GM18868 (cell line): Measurements from ENCODE around the gene CLCNKB.
"Not testable (repeated sequence)": the region's sequence is repeated elsewhere in the genome, so short reads cannot be mapped to it uniquely, and the experiment has no call there.

Experiments used
- ATAC-seq: cut with Tn5 transposase; IDR thresholded peaks from one replicate; pipeline ENCODE4 v1.9.1; 2021; ENCODE audit warnings: mild to moderate bottlenecking, moderate library complexity; ENCODE audit not compliant: unreplicated experiment

The CLCNKB gene

DNA sequence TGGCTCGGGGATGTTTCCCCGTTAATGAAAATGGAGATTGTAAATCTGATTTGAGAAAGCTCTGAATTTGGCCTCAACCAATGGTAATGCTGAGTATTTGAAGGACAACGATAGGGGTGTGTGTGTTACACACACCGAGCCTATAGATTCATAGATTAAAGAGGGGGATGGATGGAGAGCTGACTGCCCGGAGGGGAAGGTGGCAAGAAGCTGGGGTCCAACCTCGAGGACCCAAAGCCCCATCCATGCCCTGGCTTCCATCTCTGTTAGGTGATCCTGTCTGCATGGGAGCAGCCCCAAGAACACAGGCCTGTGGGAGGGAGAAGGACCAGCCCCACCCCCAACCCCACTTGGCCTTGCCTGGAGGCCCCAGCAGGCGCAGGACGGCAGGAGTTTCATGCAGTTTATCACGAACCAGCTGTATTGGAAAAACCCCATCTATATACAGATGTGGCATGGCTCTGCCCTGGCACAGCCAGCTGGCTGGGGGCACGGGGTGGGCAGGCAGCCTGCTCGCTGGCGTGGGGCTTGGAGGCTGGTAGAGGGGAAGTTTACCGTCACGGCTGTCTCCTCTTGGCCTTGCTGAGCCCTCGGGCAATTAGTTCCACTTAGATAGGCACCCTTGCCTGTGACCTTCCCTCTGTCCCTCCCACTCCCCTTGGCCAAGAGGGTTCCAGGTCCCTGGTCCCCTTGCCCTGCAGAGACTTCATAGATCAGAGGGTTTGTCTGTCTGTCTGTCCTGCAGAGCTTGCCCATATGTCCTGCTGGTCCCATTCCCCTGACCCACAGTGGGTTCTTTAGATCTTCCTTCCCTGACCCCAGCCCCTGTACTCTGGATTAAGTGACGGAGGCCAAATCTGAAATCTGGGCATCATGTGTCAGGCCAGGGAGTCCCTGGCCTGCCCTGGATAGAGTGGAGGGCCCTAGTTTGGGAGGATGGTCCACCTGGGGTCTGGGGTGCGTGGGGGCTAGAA is 28.8 kb upstream of the CLCNKB start:
- peak; percentile 41 for ATAC-seq

DNA sequence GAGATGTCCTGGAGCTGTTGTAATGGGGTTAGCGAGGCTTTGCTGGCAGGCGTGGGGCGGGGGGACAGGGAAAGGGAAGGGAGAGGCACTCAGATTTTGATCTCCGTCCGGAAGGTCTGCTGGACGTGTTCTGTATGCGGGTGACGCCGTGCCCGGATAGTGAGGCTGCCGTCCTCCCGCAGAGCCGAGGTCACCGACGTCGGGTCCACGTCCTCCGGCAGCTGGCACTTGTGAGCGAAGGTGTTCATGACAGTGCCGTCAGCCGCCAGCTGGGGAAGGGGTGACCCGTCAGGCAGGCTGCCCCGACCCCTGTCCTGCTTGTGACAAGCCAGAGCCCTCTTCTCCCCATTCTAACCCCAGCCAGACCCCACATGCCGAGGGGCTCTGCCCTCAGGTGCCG is 28.1 kb upstream of the CLCNKB start:
- ATAC-seq, result no peak

DNA sequence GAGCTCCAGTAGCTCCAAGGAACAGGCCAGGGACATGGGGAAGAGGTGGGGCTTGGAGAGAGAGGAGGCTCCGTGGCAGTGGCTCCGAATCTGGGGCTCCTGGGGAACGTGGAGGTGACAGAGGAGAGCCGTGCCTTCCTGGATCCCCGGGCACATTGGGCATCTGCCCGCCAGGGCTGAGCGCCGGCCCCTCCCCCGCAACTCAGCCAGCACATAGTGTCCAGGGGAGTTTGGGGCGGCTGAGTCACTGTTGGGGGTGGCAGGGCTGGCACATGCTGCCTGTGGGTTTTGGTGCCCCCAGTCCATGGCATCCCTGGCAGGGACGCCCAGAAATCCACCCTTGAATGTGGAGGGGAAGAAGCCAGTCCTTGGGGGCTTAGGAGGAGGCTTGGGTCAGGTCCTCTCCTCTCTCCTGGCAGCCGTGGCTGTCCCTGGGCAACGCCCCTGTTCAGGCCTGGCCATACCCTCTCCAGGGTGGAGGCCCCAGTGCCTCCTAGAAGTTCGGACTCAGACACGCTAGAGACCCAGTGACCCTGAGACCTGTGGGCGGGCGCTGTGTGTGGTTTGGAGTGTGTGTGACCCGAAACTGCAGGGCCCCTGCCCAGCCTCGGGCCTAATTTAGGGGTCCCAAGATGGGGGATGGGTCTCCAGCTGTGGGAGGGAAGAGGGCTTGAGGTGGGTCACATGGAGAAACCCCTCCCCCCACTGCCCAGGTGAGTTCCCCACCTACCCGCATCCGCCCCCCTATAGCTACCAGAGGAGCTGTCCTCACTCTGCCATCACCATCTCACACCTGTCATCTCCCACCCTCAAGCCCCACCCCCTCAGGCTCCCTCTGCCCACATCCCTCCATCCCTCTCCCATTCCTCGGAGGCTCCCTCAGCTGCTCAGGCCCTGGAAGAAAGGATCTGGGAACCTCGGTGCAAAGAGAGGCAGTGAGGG is 27.4 kb upstream of the CLCNKB start:
- ATAC-seq, result no peak

DNA sequence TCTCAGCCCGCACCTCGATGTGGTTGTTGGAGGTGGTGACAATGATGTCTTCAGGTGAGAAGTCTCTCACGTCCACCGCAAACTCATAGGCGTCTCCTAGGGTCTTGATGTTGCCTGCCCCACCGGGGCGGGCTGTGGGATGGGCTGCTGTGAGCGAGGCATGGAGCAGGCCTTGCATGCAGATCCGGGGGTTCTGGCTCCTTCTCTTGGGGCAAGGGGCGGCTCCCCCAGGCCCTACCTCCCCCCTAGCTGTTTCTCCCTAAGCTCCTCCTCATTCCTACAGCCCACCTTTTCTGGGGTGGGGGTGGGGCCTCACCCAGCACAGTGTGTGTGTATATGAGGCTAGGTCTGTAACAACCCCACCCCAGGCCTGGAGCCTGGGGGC is 26.5 kb upstream of the CLCNKB start:
- ATAC-seq, result no peak

DNA sequence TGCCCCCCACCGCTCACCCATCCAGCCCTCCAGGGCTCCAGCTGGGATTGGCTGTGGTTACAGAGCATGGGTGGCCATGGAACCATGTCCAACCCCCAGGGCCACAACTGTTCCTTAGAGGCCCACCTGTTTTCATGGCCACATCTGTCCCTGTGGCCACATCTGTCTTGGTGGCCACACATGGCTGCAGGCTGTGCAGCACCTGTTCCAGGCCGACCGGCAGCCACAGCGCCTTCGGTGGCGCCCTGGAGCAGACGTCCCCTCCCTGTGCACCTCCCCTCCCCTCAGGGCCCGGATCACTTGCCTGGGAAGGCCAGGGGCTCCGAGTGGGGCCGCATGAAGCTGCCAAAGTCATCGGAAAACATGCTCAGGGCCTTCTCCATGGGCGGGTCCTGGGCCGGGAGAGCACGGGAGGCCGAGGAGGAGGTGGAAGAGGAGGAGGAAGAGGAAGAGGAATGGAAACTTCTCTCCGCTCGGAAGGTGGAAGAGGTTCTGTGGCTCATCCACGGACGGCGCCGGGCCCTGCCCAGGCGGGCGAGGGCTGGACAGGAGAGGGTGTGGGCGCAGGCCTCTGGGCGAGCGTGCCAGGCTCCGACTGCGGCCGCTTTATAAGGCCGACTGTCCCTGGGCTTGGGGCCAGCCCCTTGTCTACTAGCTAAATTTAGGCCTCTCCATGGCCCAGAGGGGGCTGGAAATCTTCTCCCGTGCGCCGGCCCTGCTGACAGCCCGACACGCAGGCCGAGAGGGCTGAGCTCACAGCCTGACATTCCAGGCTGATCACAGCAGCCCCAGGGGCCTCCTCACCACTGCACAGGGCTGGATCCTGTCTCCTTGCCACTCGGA is 25.9 kb upstream of the CLCNKB start, which contains the start of gene HSPB7:
Gene HSPB7, minus strand, starts transcription at position 583 of the 843 bp plus-strand sequence. Its CDS starts 80 bp downstream, at position 503.
- no peak for ATAC-seq

DNA sequence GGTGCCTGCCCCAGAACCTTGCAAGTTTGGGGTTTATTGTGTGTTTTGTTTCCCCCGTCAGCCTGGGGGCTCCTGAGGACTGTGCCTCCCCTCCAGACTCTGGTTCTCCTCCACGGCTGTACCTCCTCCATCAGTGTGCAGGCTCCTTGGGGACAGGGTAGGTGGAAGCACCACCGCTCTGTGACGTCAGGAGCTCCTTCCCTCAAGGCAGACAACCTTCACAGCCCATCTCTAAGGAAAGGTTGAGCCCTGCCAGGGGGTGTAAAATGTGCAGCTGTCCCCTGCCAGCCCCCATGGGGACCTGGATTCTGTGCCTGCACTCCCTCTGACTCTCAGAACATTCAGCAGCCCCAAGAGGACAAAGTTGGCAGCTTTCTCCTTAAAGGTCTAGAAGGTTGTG is 25.3 kb upstream of the CLCNKB start:
- ATAC-seq, result no peak

DNA sequence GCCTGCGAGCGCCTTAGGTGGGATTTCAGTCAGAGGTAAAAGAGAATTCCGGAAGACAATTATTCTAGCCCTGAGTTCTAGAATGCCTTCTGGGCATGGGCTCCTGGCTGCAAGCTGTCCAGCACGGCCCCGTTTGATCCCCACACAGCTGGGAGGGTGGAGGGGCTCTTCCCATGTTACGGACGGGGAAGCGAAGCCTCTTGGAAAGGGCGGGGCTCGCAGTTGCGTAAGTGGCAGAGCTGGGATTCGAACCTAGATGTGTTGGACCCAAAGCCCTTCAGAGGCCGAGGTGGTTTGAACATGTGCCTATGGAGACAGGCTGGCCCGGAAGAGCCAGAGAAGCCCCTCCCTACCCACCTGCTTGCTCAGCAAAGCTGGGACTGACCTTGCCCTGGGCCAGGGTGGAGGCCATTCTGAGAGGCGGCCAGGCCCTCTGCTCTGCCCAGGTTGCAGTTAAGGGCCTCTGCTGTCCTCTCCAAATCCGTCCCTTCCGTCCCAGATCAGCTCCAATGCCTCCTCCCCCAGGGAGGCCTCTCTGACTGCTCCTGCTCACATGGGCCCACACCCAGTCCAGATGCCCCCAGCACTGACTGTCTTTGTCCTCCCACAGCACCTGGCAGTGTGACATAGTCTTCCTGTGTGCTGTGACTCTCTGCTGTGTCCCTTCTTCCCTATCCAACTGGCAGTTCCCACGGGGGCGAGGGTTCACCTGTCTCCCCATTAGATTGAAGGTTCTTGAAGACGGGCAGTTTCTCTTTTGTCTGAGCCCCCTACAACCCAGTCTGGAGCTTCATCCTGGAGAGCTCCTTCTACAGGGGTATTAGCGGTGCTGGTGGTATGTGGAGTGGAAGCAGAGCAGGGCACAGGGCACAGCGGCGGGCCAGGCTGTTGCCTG is 24.6 kb upstream of the CLCNKB start:
- no peak for ATAC-seq

DNA sequence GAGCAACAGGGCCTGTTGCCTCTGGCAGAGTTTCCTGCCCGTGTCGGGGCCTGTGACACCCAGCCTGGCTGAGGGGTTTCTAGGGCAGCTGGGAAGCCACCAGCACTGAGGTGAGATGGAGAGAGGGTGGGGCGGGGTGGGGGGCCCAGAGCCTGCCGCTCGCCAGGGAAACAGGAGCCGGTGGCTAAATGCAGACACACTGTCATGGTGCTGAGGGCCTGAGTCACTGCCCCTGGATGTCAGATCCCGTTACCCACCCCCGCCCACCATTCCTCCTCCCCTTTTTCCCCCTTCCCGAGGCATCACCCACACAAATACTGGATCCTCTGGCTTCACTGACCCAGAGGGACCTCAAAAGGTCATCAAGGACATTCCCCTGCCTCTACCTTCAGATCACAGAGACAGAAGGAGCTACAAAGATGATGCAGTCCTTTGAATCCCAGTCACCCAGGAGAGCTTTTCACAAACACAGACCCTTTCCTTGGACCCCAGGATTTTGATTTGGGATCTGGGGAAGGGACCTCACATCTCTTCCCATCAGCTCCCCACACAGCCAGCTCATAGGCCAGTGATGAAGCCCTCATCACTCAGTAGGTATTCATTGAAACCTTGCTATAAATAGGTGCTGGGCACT is 23.8 kb upstream of the CLCNKB start:
- no peak for ATAC-seq

DNA sequence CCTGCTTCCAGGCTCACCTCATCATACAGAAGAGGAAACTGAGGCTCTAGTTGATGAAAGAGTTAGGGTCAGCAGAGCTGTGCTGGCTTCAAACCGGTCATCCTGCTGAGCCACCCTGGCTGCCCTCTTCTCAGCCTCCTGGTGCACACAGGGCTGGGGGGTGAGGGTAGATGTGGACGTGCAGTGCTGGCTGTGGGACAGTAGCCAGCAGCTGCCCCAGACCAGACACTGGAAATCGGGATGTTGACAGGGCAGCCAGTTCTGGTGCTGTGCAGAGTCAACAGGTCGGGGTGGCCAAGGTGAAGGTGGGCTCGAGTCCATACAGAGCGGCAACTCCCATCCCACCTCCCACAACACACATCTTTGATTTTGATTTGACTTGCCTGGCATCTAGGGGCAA is 23.3 kb upstream of the CLCNKB start:
- ATAC-seq, result no peak

DNA sequence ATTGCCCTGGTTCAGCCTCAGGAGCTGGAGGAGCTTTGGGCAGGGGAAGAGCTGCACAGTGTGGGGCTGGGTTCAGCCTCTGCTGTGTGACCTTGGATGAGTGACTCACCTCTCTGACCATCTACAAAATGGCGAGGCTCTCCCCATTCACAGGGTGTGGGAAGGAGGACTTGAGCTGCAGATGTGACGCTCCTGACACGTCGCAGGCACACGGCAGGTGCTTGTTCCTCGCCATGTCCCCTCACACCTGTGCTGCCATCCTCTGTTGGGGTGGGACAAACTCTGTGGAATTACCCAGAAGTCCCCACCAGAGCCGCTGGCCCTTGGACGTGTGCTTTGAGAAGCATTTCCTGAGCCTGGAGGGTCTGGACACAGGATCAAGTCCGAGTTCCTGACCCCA is 22.7 kb upstream of the CLCNKB start:
- ATAC-seq, result not testable (repeated sequence)

DNA sequence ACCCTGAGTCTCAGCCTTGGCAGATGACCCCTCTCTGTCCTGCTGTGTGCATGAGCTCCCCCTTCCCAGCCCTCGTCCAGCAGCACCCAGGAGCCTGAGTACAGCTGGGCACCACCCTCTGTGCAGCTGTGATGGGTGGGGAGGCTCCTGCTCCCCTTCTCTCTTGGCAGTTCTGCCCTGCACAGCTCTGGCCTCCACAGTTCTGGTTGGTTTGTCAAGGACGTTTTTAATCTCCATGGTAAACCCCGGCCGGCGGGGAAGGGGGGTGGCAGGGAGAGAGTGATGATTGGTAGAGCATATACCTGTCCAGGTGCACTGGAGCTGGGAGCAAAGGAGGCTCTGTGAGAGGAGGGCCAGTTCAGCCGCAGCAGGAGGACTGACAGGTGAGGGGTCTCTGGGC is 21.9 kb upstream of the CLCNKB start, which contains the start of gene CLCNKA:
Gene CLCNKA, plus strand, starts transcription at position 356 of the 400 bp plus-strand sequence. CDS start 584 bp downstream, outside the sequence.
- no peak for ATAC-seq

DNA sequence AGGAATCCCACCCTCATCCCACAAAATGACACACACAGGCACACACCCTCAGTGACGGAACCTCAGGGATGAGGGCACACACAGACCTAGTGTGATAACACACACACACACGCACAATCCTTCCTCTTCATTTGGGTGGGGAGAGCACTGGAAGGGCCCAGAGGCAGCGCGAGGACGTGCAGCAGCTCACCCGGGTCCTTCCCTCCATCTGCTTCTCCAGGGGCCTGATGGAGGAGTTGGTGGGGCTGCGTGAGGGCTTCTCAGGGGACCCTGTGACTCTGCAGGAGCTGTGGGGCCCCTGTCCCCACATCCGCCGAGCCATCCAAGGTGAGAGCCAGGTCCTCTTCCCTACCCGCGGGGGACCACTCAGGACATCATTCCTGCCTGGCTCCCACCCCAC is 21.2 kb upstream of the CLCNKB start:
- no peak for ATAC-seq

DNA sequence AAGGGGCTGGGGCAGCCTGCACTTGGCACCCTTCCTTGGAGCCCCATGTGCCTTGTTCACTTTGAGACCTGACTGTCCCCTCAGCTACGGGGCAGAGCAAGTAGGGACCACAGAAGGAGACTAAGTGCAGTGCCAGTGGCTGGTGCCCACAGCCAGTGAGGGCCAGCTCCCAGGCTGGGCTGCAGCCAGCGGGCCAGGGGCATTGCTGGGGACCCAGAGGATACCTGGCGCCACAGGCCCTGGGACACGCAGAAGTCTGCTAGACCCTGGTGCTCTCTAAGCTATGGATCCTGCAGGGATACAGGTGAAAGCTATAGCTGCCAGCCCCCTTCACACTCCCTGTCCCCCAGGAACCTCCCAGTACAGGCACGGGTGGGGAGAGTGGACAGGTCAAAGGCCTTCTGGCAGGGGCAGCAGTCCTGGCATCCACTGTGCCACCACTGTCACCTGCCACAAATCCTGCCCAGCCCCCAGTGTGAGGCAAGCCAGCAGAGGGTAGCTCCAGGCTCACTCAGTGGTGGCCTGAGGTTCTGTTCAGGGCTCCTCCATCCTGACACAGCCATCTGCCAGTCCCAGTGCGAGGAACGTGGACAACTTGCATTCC is 20.4 kb upstream of the CLCNKB start:
- no peak for ATAC-seq

DNA sequence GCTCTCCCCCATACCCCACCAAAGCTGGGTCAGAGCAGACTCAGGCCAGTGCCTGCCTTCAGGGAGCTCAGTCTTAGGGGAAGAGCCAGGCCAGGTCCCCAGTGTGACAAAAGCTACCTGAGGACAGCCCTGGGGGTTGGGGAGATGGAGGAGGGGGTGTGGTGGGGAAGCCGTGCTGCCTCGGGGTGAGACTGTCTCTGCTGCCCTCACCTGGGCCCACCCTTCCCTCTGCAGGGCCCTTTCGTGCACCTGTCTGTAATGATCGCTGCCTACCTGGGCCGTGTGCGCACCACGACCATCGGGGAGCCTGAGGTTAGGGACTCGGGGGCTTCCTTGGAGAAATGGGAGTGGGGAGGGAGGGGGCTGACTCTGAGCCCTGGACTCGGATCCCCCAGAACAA is 17.3 kb upstream of the CLCNKB start:
- ATAC-seq, result not testable (repeated sequence)

DNA sequence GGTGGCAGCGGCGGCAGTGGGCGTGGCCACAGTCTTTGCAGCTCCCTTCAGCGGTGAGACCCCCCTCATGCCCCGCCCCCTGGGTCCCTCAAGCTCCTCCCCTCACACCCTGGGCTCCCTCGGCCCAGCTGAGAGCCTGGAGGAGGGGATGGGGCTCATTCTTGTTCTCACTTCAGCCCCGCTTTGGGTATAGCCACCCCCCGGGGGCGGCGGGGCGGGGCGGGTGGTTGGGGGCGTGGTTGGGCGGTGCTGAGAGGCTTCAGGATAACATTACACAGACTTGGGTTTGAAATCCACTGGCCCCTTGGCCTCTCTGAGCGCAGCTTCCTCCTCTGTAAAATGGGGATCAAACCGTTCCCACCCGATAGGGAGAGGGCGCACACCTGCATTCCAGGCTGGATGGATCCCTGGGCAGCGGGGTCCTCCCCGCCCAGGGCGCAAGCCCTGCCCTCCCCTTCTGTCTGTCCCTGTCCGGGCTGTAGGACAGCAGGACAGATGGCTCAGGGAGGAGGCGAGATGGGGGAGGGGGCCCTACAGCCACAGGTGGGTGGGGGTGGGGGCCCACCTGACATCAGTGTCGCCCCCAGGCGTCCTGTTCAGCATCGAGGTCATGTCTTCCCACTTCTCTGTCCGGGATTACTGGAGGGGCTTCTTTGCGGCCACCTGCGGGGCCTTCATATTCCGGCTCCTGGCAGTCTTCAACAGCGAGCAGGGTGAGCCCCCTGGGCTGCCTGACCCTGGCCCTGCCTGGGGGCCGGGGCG is 16.7 kb upstream of the CLCNKB start:
- ATAC-seq, result no peak

DNA sequence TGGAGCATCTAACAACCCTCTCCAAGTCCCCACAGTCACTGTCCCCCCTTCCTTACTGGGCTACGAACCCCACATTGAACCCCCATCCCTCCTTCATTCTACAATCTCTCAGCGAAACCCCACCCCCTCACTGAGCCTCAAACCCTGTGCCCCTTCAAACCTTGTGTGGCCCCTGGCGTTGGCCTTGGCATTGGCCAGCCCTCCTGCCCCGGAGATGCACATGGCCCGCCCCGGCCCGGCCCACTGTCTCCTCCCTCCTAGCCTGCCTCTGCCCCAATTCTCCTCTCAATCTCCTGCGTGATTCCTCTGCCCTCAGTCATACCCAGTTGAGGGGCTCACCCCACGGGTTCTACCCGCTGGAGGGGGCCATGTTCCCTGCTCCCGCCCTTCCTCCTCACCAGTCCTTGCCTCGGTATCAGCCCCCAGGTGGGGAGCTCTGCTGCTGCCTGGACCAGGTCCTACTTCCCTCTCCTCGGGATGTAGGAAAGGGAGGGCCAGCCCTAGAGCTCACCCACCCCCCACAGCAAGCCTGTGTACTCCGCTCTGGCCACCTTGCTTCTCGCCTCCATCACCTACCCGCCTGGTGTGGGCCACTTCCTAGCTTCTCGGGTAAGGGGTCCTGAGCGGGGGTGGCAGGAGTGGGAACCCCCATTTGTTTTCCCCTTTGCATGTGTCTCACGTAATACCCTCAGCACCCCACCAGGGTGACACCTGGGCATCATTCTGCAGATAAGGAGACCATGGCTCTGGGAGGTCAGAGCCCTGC is 15.2 kb upstream of the CLCNKB start:
- ATAC-seq, result no peak

DNA sequence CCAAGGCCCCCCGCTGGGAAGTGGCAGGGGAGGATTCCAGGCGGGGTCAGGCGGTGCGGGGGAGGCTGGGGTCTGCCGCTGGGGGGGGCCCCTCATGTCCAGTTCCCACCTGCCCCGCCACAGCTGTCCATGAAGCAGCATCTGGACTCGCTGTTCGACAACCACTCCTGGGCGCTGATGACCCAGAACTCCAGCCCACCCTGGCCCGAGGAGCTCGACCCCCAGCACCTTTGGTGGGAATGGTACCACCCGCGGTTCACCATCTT is 14.6 kb upstream of the CLCNKB start:
- not testable (repeated sequence) for ATAC-seq
